Activated CD8-positive, alpha-beta T cell treated with anti-CD3 and anti-CD28 coated beads for 36 hours (primary cell): ENCODE measurements around the gene LRRK1. TPM values are rescaled to one million over a fixed set of nuclear protein-coding genes. Genes with fewer than 3 reads are reported as not detected.

Source experiments
- ATAC-seq: fragments of 200-7000 bp; cut with Tn5 transposase; one replicate; pipeline ENCODE4 v1.10.0; 2021; ENCODE audit warnings: mild to moderate bottlenecking, moderate library complexity
- CTCF ChIA-PET: fragments of 350-600 bp; sonication (Branson Sonifier 250); formaldehyde crosslinking; loops from one replicate; lab custom pipeline; 2021; ENCODE audit warnings: antibody characterized with exemption; lab: Charles Lee
- POLR2A ChIA-PET: fragments of 350-600 bp; sonication (Branson Sonifier 250); formaldehyde crosslinking; loops from one replicate; lab custom pipeline; 2021; ENCODE audit warnings: antibody characterized with exemption; lab: Charles Lee
- DNase-seq: peaks from one replicate; pipeline ENCODE4 v3.0.0-alpha.2; 2020
- H3K27ac Mint-ChIP-seq: one replicate; pipeline ENCODE4 v1.8.0; 2021; ENCODE audit warnings: mild to moderate bottlenecking, mixed read lengths
- H3K27me3 Mint-ChIP-seq: one replicate; pipeline ENCODE4 v1.8.0; 2021; ENCODE audit warnings: mixed read lengths
- H3K36me3 Mint-ChIP-seq: one replicate; pipeline ENCODE4 v1.8.0; 2021; ENCODE audit warnings: low read depth, mixed read lengths
- H3K4me1 Mint-ChIP-seq: one replicate; pipeline ENCODE4 v1.8.0; 2021; ENCODE audit warnings: low read depth, mixed read lengths
- H3K4me3 Mint-ChIP-seq: one replicate; pipeline ENCODE4 v1.8.0; 2021; ENCODE audit warnings: mild to moderate bottlenecking, moderate library complexity, mixed read lengths
- H3K9me3 Mint-ChIP-seq: one replicate; pipeline ENCODE4 v1.8.0; 2021; ENCODE audit warnings: mixed read lengths
- CTCF ChIP-seq: fragments of 200-600 bp; IDR thresholded peaks from one replicate; pipeline ENCODE4 v1.8.0; 2022; ENCODE audit warnings: antibody characterized with exemption, mild to moderate bottlenecking
- intact Hi-C: fragments of 100-400 bp; cut with micrococcal nuclease; formaldehyde crosslinking; loops from one replicate; pipeline ENCODE4 v1.10.0; 2022
- total RNA-seq, 2 experiments: library from RNA; stranded (reverse); gene quantifications; one replicate each; pipeline ENCODE4 v1.2.3, GENCODE V29; 2021

LRRK1 gene
- total RNA-seq, 2 experiments from 2014 or later: 0.50 to 0.83 TPM

DNA sequence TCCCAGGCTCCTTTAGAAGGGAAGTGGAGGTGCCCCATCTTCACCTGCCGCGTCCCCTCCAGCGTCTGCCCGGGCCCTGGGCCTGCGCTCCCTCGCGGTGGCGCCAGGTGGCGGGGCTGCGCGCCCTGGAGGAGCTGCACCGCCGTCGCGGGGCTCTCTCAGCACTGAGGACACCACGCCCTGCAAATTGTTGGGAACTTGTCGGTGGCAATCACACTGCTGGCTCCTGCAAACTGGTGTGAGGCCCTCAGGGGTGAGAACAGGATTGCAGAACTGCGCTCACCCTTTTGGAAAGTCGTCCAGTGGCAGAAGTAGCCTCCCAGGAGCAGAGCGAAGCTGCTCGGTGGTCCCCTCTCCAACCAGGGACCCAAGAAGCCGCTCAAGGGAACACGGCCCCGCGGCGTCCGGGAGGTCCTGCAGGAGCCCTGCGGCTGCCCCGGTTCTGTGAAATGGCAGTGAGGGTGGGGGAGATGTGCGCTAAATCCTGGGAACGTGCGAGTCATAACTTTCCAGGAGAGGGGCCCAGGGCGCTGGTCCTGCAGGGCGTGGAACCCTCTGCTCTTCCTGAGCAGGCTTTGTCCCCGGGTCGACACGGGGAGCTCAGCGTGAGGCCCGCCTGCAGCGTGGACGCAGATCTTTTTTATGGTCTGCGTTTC, 995 bp upstream of the LRRK1 start:
- peak; percentile 92 for TF ChIP-seq CTCF
- no peaks in the 10 kb centered on the region for H3K9me3 Mint-ChIP-seq
- H3K4me1 Mint-ChIP-seq: peaks cover 15% of the 10 kb centered on the region
- peak overlapping the region; percentile 64 for H3K4me3 Mint-ChIP-seq
- DNase-seq: peak; percentile 78
- ATAC-seq: peak; percentile 97
- CTCF ChIA-PET: interaction anchor here (0.7 to 12.6 kb wide), 22 partner anchors 10 to 568 kb away, joined by 3 to 243 read pairs (median 4); partner anchors contain the start of genes ASB7 and LINS1
- POLR2A ChIA-PET: interaction anchor here (0.5 to 2.6 kb wide), 4 partner anchors 65 to 540 kb away, joined by 3 to 9 read pairs (median 3); no protein-coding TSS in a partner anchor
- H3K27ac Mint-ChIP-seq: no peak overlapping the region
- no peaks in the 10 kb centered on the region for H3K36me3 Mint-ChIP-seq
- peaks cover 66% of the 10 kb centered on the region for H3K27me3 Mint-ChIP-seq
- intact Hi-C loops: no loop called here

- Mint-ChIP-seq H3K9me3 (no peaks in the 10 kb centered on the region), H3K27me3 (peaks cover 63% of the 10 kb centered on the region), H3K4me3 (peak overlapping the region; percentile 54), H3K36me3 (no peaks in the 10 kb centered on the region), H3K4me1 (peaks cover 15% of the 10 kb centered on the region), H3K27ac (no peak overlapping the region)
- CTCF ChIA-PET: interaction anchor here (0.8 to 12.6 kb wide), 6 partner anchors 8 to 97 kb away, joined by 3 to 243 read pairs (median 6); no protein-coding TSS in a partner anchor
- no peak for ATAC-seq
- DNase-seq: peak; percentile 18
- POLR2A ChIA-PET: no interaction called here
- intact Hi-C loops: loop anchor here (2.0 kb wide), 1 partner anchor 87 kb away; no protein-coding TSS in a partner anchor
- TF ChIP-seq CTCF: no peak
These were observed 586 bp downstream of the LRRK1 start for GRCh38 chr15:100919481-100920405.

DNA sequence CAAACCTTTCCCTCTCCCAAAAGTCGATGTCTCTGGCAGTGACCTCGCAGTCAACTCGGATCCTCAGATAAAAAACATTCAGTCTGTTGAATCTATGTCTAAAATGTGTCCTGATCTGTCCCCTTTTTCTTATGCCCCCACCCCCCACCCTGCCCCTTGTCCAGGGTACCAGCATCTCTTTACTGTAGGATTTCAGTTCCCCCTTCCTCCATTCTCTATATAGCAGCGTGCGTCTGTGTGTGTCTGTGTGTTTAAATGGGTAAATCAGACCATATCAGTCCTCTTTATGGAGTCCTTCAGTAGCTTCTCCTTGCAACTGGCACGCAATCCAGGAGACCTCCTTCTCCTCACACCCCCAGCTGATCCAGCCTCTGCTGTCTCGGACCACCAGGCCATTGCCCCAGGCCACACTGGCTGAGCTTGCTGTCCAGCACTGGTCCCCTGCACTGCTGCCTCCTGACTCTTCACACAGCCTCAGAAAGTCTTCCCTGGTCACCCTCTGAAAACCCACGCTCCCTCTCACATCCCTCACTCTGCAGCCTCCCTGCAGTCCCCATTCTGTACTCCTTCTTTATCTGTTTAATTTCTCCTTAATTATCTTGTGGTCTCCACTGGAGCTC, 1.5 kb downstream of the LRRK1 start:
- ChIA-PET POLR2A (no interaction called here), CTCF (interaction anchor here (1.4 to 12.6 kb wide), 2 partner anchors 89 to 96 kb away, joined by 4 to 243 read pairs; no protein-coding TSS in a partner anchor)
- no peak for DNase-seq
- ATAC-seq: no peak
- TF ChIP-seq CTCF: no peak
- Mint-ChIP-seq H3K27ac (no peak overlapping the region), H3K9me3 (no peaks in the 10 kb centered on the region), H3K36me3 (no peaks in the 10 kb centered on the region), H3K27me3 (peaks cover 59% of the 10 kb centered on the region), H3K4me3 (peak overlapping the region; percentile 23), H3K4me1 (peaks cover 15% of the 10 kb centered on the region)
- intact Hi-C loops: loop anchor here (2.0 kb wide), 1 partner anchor 86 kb away; no protein-coding TSS in a partner anchor

DNA sequence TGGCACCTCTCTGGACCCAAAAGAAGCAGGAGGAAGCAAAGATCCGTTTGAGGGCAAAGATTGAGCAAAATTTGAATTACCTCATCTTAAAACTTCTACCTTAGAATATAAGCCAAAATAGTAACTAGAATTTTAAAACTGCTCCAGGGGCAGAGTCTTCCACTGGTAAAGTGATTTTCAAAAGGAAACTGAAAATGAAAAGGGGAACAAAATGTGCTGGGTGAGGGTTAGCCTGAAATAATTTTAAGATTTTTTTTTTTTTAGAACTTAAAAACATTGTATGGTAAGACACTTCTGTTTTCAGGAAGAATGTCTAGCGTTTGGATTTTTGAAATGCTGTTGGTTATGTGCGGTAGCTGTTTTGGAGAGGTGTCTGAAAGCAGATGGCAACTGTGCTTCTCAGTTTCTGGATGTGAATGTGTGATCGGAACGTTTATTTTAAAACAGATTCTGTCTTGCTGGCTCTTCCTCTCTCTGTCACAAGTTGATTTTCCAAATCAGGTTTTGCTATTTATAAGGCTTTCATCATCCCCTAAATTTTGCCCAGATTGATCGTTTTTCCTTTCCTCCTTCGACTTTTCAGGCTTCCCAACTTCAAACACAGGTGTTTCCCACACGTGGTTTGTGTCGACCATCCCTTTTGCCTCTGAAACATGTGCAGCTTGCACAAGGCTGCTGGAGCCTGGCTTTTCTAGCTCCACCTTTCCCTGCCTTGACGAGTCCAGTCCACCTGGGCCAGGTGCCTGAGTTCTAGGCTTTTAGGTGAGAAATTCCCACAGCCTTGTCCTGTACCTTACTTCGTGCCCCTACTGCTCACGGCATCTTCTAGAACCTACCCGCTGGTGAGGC, 3.3 kb downstream of the LRRK1 start:
- ATAC-seq: no peak
- no peak overlapping the region for H3K27ac Mint-ChIP-seq
- H3K27me3 Mint-ChIP-seq: peaks cover 50% of the 10 kb centered on the region
- peaks cover 15% of the 10 kb centered on the region for H3K4me1 Mint-ChIP-seq
- no peak for DNase-seq
- no peak for TF ChIP-seq CTCF
- H3K9me3 Mint-ChIP-seq: no peaks in the 10 kb centered on the region
- POLR2A ChIA-PET: no interaction called here
- no peaks in the 10 kb centered on the region for H3K36me3 Mint-ChIP-seq
- peak overlapping the region; percentile 52 for H3K4me3 Mint-ChIP-seq
- CTCF ChIA-PET: interaction anchor here (12.6 kb wide), 1 partner anchor 87 kb away, joined by 243 read pairs; no protein-coding TSS in a partner anchor
- intact Hi-C loops: no loop called here
